Prostate gland (tissue), 2 donors: Measurements from ENCODE around the gene UTP3. TPM values are rescaled to one million over a fixed set of nuclear protein-coding genes. Genes with fewer than 3 reads are reported as not detected.
A peak's percentile ranks its signal among the peaks of the same experiment; 100 is the strongest.
"Not testable (repeated sequence)": the region's sequence is repeated elsewhere in the genome, so short reads cannot be mapped to it uniquely, and the experiment has no call there.

Experiments
- DNase-seq: peaks from one replicate; pipeline ENCODE4 v3.0.0-alpha.2; 2019; ENCODE audit warnings: low spot score
- H3K27ac ChIP-seq, 2 donors: fragments of 200-600 bp; sonication (generic); 2 replicates each; pipeline ENCODE4 v1.5.1; 2017 to 2019
- H3K27me3 ChIP-seq: fragments of 200-600 bp; sonication (generic); replicated peaks from 2 replicates; pipeline ENCODE4 v1.5.1; 2019; ENCODE audit not compliant: insufficient read depth
- H3K36me3 ChIP-seq, 2 donors: fragments of 200-600 bp; sonication (generic); 1 replicate in 1 of 2; 2 replicates in 1 of 2; pipeline versions ENCODE4 v1.5.1 to v1.8.1; 2017 to 2019
- H3K4me1 ChIP-seq: fragments of 200-600 bp; sonication (generic); replicated peaks from 2 replicates; pipeline ENCODE4 v1.5.1; 2019
- H3K4me3 ChIP-seq, 2 donors: fragments of 200-600 bp; sonication (generic); 2 replicates each; pipeline ENCODE4 v1.5.1; 2017 to 2019
- H3K9me3 ChIP-seq: fragments of 200-600 bp; sonication (generic); 2 replicates; pipeline ENCODE4 v1.5.1; 2017
- CTCF ChIP-seq, 4 experiments: fragments of 200-600 bp in 2 of 4; fragments of 450-650 bp in 2 of 4; sonication (generic) in 2 of 4; IDR thresholded peaks; 1 replicate in 3 of 4; 2 replicates in 1 of 4; pipeline ENCODE4 v1.5.1; 2016 to 2019; ENCODE audit warnings: antibody characterized with exemption in 4 of 4, mild to moderate bottlenecking in 2 of 4, moderate library complexity in 2 of 4
- POLR2A ChIP-seq: fragments of 450-650 bp; IDR thresholded peaks from one replicate; pipeline ENCODE4 v1.6.1; 2016; ENCODE audit warnings: antibody characterized with exemption, mild to moderate bottlenecking
- POLR2AphosphoS5 ChIP-seq: sonication (generic); formaldehyde crosslinking; IDR thresholded peaks from one replicate; pipeline ENCODE4 v1.6.1; 2017; ENCODE audit warnings: antibody characterized with exemption
- WGBS: methylation state at CpG from one replicate; pipeline ENCODE4 v1.1.5; 2018; 5-methylcytosine and 5-hydroxymethylcytosine counted together
- intact Hi-C: fragments of 100-400 bp; cut with DNase I; formaldehyde crosslinking; loops from one replicate; pipeline ENCODE4 v1.14.2; 2022
- total RNA-seq, 2 donors: library from RNA; depleted of rRNA; stranded (reverse); fragments of >200 nt; gene quantifications; one replicate each; pipeline ENCODE4 v1.1.0, GENCODE V29; 2016

UTP3 gene
- total RNA-seq, 2 donors from 2014 or later: 13.4 to 19.7 TPM

DNA sequence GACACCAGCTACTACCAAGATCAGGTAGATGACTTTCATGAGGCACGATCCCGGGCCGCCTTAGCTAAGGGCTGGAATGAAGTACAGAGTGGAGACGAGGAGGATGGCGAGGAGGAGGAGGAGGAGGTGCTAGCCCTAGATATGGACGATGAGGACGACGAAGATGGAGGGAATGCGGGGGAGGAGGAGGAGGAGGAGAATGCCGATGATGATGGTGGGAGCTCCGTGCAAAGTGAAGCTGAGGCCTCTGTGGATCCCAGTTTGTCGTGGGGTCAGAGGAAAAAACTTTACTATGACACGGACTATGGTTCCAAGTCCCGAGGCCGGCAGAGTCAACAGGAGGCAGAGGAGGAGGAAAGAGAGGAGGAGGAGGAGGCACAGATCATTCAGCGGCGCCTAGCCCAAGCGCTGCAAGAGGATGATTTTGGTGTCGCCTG lies 481 bp downstream of the UTP3 start:
- TF ChIP-seq POLR2A (no peak), CTCF (IDR thresholded peaks at IDR 0.05) (no peak), POLR2AphosphoS5 (no peak)
- DNase-seq: no peak
- intact Hi-C loops: loop anchor here (2.0 to 10.0 kb wide), 2 partner anchors 16 to 146 kb away; partner anchors contain the start of gene GRSF1
- Histone ChIP-seq H3K4me3 (peak overlapping the region; percentile 65 to 82), H3K27me3 (no peaks in the 10 kb centered on the region), H3K36me3 (no peaks in the 10 kb centered on the region), H3K4me1 (peaks cover 6% of the 10 kb centered on the region), H3K9me3 (no peaks in the 10 kb centered on the region), H3K27ac (peak overlapping the region; percentile 88 to 95)
- WGBS: under 1% methylated on average over 19 of the region's 19 CpGs

DNA sequence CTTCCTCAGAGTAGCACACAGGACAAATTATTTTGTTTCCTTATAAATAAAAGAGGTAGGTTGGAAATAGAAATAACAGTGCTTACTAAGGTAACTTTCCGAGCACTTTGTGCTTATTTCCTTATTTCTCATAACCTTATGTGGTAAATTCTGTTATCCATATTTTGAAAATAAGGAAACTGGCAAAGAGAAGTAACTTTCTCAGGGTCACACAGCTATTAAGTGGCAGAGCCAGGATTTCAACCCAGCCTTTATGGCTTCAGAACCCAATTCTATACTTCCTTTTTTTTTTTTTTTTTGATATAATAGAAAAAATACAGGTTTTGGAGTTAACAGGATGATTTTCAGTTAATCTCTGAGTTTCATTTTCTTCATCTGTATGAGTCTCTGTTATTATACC lies 3.3 kb downstream of the UTP3 start:
- Histone ChIP-seq H3K4me1 (peaks cover 6% of the 10 kb centered on the region), H3K4me3 (no peak overlapping the region), H3K36me3 (no peaks in the 10 kb centered on the region), H3K9me3 (no peaks in the 10 kb centered on the region), H3K27ac (no peak overlapping the region), H3K27me3 (no peaks in the 10 kb centered on the region)
- DNase-seq: no peak
- intact Hi-C loops: no loop called here
- no peak for TF ChIP-seq POLR2AphosphoS5
- no peak for TF ChIP-seq POLR2A
- no peak for TF ChIP-seq CTCF (IDR thresholded peaks at IDR 0.05)
- 81% methylated on average over 1 of the region's 1 CpG for WGBS

DNA sequence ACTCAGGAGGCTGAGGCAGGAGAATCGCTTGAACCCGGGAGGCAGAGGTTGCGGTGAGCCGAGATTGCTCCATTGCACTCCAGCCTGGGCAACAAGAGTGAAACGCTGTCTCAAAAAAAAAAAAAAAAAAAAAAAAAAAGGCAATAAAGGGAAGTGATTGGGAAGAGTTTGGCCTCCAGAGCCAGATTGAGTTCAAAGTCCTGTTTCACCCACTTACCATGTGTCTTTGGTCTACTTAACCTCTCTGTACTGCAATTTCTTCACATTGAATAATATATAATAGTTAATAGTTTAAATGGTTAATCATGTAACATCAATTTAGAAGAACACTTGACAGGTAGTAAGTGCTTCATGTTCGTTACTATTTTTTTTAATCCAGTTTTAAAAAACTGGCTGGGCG lies 6.3 kb downstream of the UTP3 start:
- H3K27ac ChIP-seq, H3K27me3 ChIP-seq, H3K4me1 ChIP-seq, H3K4me3 ChIP-seq, DNase-seq, H3K9me3 ChIP-seq, intact Hi-C loops, H3K36me3 ChIP-seq: not testable (repeated sequence)
- 95% methylated on average over 7 of the region's 7 CpGs for WGBS

DNA sequence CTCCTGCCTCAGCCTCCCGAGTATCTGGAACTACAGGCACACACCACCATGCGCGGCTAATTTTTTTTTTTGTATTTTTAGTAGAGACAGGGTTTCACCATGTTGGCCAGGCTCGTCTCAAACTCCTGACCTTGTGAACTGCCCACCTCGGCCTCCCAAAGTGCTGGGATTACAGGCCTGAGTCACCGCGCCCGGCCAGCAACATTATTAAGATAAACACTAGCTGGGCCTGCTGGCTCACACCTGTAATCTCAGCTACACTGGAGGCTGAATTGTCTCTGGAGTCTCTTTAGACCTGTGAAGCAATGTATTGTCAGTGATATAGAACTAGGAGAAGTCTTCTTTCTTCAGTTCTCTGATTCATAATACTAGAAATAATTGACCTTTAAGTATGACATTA lies 10.1 kb downstream of the UTP3 start:
- 67% methylated on average over 8 of the region's 8 CpGs for WGBS

DNA sequence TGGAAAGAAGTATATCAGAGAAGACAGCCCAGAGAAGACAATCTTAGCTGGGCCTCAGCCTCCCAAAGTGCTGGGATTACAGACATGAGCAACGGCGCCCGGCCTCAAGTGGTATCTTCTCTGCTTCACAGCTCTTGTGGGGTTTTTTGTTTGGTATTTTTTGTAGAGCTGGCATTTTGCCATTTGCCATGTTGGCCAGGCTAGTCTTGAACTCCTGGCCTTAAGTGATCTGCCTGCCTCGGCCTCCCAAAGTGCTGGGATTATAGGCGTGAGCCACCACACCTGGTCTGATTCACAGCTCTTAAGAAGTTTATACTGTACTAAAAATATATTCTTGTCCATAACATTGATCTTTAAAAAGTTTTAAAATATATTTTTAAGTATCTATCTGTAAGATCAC lies 12.4 kb downstream of the UTP3 start:
- intact Hi-C loops: no loop called here

More for the DNA sequence above, 10.1 kb downstream of the UTP3 start:
- H3K4me1 ChIP-seq, intact Hi-C loops, H3K27me3 ChIP-seq, DNase-seq, H3K9me3 ChIP-seq, H3K36me3 ChIP-seq, H3K27ac ChIP-seq, H3K4me3 ChIP-seq: not testable (repeated sequence)

More for the DNA sequence above, 12.4 kb downstream of the UTP3 start:
- TF ChIP-seq POLR2A: no peak
- TF ChIP-seq CTCF (IDR thresholded peaks at IDR 0.05): no peak
- H3K27me3 ChIP-seq: no peaks in the 10 kb centered on the region
- no peak for DNase-seq
- H3K27ac ChIP-seq: no peak overlapping the region
- no peak overlapping the region for H3K4me3 ChIP-seq
- no peaks in the 10 kb centered on the region for H3K4me1 ChIP-seq
- no peaks in the 10 kb centered on the region for H3K36me3 ChIP-seq
- 79% methylated on average over 5 of the region's 5 CpGs for WGBS
- H3K9me3 ChIP-seq: no peaks in the 10 kb centered on the region
